ENCODE results near the gene BRMS1L.

Gene BRMS1L

DNA sequence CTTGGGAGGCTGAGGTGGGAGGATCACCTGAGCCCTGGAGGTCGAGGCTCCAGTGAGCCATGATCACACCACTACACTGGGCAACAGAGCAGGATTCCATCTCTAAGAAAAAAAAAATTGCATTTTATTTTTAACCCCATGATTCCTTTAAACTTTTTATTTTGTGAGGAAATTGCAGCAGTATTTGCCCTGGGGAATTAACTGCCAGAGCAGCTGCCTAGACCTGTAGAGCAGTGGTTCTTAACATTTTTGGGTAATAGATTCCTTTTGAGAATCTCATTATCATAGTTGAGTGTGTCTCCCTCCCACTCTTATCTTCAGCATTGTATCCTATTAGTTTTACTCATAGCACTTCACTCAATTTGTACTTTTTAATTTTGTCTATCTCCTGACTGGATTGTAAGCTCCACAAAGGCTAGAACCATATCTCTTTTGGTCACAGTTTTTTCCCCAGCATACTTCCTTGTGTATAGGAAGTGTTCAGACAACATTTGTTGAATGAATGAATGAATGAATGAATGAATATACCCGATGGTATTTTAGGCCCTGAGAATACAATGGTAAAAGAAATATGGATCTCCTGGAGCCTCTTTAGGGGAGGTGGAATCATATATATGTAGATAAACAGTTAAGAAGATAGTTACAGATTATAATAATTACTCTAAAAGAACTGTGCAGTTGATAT, 40.6 kb downstream of the BRMS1L start:
- no peak for DNase-seq (ENCODE audit: low read depth)

DNA sequence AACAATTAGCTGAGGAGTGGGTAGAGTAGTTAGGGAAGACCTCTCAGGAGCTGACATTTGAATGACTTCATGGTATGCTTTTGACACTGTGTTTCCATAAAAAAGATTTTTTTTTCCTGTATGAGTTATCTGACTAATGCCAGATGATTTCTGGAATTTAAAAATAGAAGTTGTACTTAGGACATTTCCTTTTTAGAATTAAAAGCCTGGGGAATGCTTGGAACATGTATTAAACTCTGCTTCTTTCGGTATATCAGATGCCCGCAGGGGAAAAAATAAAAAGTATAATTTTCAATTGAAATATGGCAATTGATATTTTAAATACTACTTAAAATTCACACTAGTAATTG, 41.1 kb downstream of the BRMS1L start:
- DNase-seq (ENCODE audit: low read depth): no peak

DNA sequence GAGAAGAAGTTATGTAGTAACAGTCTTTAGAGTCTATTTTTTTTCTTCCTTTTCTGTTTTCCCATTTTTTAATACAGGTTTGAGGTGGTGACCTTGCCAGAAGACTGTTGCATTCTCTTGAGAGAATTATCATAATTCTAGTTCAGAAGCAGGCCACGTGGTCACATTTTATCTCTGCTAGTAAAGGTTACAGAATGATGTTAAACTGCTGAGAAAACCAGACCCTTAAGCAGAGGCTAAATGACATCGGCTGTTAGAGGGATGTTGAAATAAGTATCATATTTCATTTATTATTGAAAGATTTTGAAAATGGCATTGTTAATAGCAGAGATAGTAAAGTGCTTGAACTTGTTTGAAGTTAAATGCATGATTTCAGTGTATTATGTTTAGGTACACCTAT, 49.2 kb downstream of the BRMS1L start:
- DNase-seq (ENCODE audit: low read depth): no peak

DNA sequence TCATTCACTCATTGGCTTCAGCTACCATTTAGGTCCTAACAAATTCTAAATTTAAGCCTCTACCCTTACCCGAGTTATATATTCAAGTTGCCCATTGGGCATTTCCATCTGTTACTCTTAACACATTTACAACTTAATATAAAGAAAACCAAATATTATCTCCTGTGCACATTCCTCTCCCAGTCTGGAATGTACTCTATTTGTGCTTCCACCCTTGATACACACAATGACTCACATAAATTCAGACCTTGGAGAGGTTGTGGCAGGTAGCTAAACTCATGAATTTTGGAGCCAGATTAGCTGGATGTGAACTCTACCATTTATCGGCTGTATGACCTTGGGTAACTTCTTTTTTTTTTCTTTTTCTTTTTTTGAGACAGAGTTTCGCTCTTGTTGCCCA, 51.1 kb downstream of the BRMS1L start:
- DNase-seq (ENCODE audit: low read depth): no peak

DNA sequence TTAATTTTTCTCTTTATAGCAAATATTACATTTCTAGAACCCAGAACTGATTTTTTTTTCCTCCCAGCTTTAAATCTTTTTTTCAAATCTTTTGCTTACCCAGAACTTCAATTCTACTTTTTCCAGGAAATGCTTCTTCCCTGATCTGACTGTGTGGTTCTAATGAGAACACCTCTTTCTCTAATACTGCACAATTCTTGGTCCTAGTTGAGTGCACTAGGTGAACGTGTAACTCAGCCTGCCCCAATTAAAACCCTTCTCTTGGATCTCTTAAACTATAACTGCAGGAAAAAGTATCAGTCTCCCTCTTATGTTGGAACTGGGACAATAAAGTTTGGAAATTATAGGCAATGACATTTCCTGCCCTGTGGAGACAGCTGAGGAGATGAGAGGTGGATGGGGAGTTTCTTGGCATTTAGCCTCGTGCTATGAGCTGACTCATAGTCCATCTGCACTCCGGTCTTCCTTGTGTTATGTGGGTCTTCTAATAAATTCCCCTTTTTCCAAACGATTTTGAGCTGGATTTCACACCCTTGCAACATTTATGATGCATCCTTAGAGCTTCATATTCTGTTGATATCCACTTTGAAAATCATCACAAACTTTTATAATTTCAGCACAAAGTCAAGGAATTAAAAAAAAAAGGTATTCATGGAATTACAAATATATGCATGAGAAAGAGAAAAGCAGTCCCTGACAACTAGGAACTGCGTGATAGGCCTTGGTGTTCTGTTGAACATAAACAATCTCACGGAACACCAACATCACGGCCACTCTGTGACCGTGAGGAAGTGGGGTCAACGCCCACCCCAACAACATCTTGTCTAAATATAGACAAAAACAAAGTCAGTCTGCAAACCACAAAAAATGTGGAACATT, 52.4 kb downstream of the BRMS1L start:
- no peak for DNase-seq (ENCODE audit: low read depth)

DNA sequence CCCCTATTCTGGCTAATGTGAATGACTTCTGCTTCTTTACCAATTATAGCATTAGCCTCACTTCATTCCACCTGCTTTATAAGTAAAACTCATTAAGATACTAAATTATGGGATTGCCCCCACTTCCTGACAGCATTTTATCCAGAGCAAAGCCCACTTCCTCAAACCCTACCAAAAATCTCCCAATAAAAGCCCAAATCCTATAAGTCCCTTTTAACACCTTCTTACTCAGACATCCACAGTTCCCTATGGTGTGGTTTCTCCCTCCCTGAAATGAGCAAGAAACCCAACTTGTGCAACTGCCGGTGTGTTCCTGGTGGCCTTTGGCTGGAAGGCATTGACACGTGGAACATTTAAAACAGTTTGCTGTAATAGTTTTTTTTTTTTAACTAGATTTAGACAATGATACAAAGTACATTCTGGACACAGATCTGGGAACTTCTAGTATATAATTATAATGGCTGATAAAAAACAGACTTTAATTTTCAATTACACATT, 53.1 kb downstream of the BRMS1L start:
- DNase-seq (ENCODE audit: low read depth): no peak

DNA sequence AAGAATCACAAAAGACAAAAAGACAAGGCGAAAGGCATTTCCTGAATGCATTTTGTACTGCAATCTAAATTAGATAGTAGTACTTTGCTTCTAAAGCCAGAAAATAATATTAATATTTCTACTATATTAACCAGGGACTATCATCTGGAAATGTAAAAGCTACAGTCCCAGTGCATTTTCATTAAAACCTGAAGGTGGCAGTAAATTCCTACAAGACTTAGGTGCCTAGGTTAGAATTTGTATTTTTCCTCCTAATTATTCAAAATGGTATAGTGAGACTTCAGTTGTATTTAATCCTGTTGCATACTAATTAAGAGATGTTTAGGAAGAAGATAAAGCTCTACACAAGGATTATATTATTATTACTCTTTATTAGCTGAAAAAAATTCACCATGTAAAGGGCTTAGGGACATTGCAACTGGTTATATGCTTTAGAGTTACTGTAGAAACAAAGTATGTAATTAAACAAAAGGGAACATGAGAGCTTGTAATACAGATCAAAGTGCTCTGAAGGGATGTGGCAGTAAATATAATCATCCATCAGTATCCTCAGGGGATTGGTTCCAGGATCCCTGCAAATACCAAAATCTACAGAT, 53.6 kb downstream of the BRMS1L start:
- DNase-seq (ENCODE audit: low read depth): no peak

DNA sequence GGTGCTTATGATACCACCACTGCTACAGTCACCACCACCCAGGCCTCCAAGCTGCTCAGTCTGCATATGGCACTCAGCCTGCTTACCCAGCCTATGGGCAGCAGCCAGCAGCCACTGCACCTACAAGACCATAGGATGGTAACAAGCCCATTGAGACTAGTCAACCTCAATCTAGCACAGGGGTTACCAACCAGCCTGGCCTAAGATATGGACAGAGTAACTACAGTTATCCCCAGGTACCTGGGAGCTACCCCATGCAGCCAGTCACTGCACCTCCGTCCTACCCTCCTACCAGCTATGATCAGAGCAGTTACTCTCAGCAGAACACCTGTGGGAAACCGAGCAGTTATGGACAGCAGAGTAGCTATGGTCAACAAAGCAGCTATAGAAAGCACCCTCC, 55.1 kb downstream of the BRMS1L start:
- DNase-seq (ENCODE audit: low read depth): no peak

DNA sequence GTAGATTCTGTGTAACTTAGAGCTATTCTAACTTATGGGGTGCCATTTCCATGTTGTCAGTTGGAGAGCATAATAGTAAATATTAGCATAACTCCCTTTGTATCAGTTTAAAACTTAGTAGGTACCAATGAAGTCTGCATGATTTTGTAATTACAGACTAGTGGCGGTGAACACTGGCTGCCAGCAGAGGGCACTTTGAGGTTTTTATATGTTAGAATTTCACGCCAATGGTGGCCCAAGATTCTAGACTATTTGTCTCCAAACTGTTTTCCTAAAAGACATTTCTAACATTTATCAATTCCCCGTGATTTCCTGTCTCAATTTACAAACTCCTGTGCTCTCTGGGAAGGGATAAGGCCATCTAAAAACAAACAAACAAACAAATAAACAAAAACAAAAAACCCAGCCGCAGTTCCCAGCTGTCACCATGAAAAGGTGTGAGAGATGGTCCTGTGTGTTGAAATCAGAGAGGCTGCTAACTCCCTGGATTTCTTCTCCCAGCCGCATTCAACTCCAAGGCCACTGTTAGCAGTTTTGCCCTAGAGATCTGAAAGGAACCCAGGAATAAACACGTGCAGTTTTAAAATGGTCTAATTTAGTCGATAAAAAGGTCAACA, 57.6 kb downstream of the BRMS1L start:
- no peak for DNase-seq (ENCODE audit: low read depth)

DNA sequence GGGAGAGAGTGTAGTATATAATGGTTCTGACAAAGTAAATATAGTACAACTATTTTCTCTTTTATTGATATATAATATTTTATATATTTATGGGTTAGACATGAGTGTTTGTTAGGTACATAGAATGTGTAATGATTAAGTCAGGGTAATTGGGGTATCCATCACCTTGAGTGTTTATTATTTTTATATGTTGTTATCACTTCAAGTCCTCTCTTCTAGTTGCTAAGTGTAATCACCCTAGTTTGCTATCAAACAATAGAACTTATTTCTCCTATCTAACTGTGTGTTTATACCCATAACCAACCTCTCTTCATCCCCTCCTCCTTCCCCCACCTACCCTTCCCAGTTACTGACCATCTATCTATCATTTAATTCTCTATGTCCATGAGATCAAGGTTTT, 64.2 kb downstream of the BRMS1L start:
- DNase-seq (ENCODE audit: low read depth): no peak

DNA sequence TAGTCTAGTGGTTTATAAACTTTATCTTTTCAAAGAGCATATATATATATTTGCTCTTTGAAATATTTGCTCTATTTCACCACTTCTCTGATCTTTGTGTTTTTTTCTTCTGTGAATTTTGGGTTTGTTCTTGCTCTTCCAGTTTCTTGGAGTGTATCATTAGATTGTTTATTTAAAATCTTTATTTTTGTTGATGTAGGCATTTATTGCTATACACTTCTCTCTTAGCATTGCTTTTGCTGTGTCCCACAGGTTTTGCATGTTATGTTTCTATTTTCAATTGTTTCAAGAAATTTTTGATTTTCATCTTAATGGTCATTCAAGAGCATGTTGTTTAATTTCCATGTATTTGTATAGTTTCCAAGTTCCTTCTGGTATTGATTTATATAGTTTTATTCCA, 69.1 kb downstream of the BRMS1L start:
- no peak for DNase-seq (ENCODE audit: low read depth)

DNA sequence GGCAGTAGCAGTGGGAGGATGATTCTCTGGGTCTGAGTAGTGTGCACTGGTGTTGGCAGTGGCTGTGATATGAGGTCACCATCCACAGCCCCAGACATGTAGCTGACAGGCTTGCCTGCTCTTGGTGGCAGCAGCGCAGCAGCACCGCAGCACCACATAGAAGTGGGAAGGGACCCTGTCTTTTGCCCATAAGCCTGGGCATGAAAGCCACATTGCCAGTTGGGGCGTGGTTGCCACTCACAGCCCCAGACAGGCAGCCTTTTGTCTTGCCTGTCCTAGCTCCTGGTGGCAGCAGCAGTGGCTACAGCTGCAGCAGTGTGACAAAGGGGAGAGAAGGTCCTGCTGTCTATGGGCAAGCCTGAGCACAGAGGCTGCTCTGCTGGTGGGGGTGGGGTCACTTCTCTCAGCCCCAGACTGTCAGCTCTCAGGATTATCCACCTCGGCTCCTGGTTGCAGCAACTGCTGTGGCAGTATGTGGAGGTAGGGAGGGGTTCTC, 71.5 kb downstream of the BRMS1L start:
- no peak for DNase-seq (ENCODE audit: low read depth)

DNA sequence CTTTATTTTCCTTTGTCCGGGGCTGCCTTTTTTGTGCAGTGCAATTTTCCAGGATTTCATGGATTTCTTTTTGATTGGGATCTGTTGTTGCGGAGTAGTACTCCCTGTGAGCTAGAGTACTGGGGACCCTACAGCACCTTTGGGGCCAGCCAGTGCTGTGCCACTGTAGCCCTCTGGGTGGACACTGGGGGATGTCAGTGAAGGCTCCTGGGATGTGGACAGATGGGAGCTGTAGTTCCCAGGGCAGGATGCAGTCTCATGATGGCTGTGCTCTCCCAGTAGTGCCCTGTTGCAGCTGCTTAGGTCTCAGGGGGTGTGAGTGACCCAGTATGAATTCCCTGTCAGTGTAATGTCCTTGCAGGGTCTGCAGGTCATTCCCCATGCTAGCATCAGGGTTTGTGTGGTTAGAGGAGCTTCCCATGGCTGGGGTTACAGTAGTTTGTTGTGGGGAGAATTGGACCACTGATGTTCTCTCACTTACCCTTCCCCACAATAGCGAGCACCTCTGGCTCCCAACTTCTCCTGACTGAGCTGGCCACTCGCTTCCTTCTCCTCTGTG, 72.2 kb downstream of the BRMS1L start:
- no peak for DNase-seq (ENCODE audit: low read depth)

DNA sequence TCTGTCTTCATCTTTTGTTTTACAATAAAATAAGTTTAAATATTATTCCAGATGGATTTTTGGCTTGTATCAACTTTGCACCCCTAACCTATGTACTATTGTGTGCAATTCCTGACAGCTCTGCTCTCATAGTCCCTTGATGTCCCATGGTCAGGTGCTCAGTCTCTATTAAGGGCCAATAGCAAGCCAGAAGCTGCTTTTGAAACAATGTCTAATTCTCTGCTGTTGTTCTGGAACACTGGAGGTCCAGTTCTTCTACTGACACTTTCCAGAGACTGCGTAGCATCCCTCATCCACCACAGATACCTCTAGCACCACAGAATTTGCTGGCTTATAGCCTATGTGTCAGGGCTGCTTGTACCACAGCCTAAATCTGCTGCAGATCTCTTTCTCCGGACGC, 74.6 kb downstream of the BRMS1L start:
- DNase-seq (ENCODE audit: low read depth): no peak

DNA sequence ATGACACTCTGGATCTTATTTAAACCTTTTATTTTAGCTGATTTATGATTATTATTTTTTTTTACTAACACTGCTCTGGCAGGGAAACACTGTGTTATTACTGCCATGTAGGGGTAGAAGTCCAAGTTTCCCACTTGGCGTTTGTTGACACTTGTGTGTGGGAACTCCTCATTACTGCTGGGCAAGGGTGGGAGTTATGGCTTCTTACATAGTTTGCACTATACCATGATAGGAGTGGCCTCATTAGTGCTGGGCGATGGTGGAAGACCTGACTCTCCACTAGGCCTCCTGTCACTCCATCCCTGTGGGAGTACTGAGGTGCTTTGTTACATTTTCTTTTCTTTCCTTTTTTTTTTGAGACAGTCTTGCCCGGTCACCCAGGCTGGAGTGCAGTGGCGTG, 83.5 kb downstream of the BRMS1L start:
- DNase-seq (ENCODE audit: low read depth): no peak

DNA sequence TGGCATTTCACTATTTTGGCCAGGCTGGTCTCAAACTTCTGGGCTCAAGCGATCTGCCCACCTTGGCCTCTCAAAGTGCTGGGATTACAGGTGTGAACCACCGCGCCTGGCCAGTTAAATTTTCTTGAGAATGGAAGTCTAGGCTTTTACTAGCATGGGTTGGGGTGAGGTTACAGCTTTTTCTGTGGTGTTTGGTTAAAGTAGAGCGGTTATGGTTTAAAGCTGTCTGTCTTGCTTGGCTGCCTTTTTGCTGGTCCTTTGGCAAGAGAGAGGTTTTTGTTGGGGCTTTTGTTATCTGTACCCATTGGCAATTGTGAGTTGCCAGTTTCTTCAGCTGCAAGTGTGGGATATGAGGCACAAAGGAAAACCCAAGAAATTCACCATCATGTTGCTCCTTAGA, 84.1 kb downstream of the BRMS1L start:
- DNase-seq (ENCODE audit: low read depth): no peak

DNA sequence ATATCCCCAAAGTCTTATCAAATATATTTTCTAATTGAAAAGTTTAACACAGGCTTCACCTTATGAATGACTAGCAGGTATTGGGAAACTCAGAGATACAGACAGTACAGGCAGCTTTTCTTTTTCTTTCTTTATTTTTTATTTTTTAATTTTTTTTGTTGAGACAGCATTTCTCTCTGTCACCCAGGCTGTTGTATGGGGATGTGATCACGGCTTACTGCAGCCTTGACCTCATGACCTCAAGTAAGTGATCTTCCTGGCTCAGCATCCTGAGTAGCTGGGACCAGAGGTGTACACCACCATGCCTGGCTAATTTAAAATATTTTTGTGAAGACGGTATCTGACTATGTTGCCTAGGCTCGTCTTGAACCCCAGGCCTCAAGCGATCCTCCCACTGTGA, 85.0 kb downstream of the BRMS1L start:
- no peak for DNase-seq (ENCODE audit: low read depth)

DNA sequence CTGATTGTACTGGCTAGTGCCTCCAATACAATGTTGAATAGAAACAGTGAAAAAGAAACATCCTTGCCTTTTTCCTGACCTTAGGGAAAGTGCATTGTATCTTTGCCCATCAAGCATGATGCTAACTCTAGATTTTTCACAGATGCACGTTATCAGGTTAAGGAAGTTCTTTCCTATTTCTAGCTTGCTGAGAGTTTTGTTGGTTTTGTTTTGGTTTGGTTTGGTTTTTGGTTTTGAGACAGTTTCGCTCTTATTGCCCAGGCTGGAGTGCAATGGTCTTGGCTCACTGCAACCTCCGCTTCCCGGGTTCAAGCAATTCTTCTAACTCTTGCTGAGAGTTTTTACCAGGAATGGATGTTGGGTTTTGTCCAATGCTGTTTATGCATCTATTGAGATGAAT, 89.0 kb downstream of the BRMS1L start:
- DNase-seq (ENCODE audit: low read depth): no peak

DNA sequence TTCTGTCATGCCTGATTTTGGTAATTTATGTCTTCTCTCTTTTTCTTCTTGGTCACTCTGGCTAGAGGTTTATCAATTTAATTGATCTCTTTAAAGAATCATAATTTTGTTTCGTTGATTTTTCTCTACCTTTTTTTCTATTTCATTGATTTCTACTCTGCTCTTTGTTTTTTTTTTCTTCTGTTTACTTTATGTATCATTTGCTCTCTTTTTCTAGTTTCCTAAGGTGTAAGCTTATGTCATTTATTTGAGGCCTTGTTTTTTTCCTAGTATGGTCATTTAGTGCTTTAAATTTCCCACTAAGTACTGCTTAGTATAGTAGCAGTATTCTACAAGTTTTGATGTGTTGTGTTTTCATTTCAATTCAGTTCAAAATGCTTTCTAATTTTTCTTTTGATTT, 89.6 kb downstream of the BRMS1L start:
- no peak for DNase-seq (ENCODE audit: low read depth)
